Measurements from ENCODE around the gene RALGAPA2. TPM values are rescaled to one million over a fixed set of nuclear protein-coding genes. Genes with fewer than 3 reads are reported as not detected.

RALGAPA2 gene
- total RNA-seq, 1 experiment from 2014 or later, result 13.4 TPM

DNA sequence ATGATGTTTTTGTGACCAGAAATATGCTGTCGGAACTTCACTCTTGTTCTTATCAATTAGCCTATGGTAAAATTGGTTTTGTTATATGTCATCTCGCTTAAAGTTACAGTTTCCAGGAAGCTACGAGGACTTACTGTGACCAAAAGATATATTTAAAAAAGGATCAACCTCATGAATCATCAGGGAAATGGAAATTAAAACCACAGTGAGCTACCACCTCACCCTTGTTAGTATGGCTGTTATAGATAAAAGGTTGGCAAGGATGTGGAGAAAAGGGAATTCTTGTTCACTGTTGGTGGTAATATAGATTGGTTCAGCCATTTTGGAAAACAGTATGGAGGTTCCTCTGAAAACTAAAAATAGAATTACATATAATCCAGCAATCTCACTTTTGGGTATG, 358.9 kb downstream of the RALGAPA2 start:
- TF ChIP-seq, protein P1, sequence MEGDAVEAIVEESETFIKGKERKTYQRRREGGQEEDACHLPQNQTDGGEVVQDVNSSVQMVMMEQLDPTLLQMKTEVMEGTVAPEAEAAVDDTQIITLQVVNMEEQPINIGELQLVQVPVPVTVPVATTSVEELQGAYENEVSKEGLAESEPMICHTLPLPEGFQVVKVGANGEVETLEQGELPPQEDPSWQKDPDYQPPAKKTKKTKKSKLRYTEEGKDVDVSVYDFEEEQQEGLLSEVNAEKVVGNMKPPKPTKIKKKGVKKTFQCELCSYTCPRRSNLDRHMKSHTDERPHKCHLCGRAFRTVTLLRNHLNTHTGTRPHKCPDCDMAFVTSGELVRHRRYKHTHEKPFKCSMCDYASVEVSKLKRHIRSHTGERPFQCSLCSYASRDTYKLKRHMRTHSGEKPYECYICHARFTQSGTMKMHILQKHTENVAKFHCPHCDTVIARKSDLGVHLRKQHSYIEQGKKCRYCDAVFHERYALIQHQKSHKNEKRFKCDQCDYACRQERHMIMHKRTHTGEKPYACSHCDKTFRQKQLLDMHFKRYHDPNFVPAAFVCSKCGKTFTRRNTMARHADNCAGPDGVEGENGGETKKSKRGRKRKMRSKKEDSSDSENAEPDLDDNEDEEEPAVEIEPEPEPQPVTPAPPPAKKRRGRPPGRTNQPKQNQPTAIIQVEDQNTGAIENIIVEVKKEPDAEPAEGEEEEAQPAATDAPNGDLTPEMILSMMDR (IDR thresholded peaks at IDR 0.05), result no peak
- TF ChIP-seq SIN3A (IDR thresholded peaks at IDR 0.05; ENCODE audit: borderline replicate concordance, insufficient read depth, low read depth, low read length) (no peak), POLR2AphosphoS5 (IDR thresholded peaks at IDR 0.05; ENCODE audit: low read depth, low read length) (no peak), TCF7L2 (IDR thresholded peaks at IDR 0.05; ENCODE audit: low read depth, low read length) (no peak)
- TF ChIP-seq, protein P2, sequence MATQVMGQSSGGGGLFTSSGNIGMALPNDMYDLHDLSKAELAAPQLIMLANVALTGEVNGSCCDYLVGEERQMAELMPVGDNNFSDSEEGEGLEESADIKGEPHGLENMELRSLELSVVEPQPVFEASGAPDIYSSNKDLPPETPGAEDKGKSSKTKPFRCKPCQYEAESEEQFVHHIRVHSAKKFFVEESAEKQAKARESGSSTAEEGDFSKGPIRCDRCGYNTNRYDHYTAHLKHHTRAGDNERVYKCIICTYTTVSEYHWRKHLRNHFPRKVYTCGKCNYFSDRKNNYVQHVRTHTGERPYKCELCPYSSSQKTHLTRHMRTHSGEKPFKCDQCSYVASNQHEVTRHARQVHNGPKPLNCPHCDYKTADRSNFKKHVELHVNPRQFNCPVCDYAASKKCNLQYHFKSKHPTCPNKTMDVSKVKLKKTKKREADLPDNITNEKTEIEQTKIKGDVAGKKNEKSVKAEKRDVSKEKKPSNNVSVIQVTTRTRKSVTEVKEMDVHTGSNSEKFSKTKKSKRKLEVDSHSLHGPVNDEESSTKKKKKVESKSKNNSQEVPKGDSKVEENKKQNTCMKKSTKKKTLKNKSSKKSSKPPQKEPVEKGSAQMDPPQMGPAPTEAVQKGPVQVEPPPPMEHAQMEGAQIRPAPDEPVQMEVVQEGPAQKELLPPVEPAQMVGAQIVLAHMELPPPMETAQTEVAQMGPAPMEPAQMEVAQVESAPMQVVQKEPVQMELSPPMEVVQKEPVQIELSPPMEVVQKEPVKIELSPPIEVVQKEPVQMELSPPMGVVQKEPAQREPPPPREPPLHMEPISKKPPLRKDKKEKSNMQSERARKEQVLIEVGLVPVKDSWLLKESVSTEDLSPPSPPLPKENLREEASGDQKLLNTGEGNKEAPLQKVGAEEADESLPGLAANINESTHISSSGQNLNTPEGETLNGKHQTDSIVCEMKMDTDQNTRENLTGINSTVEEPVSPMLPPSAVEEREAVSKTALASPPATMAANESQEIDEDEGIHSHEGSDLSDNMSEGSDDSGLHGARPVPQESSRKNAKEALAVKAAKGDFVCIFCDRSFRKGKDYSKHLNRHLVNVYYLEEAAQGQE (IDR thresholded peaks at IDR 0.05; ENCODE audit: insufficient read depth in 1 of 2, low read depth in 2 of 2, low read length in 1 of 2), result no peak
- no peaks in the 10 kb centered on the region for H3K36me3 ChIP-seq (ENCODE audit: control insufficient read depth, insufficient read depth, low read length)
- no peaks in the 10 kb centered on the region for H3K9me3 ChIP-seq (ENCODE audit: control insufficient read depth, insufficient read depth, low read depth, low read length)
- intact Hi-C loops (cut with micrococcal nuclease; ENCODE audit: unreplicated experiment) (no loop called here), in situ Hi-C loops (cut with HindIII; ENCODE audit: low pct_unique_long_range_greater_than_20kb, low sequenced_read_pairs) (no loop called here)
- H3K4me1 ChIP-seq (ENCODE audit: control insufficient read depth, insufficient read depth, low read length), result no peaks in the 10 kb centered on the region
- no TSS peak for BruUV-seq (replicated peaks)
- no peaks in the 10 kb centered on the region for H3K27me3 ChIP-seq (ENCODE audit: control insufficient read depth, insufficient read depth, low read length)
- no peak for ATAC-seq
- CTCF ChIA-PET, result no interaction called here
- no peak overlapping the region for H3K27ac ChIP-seq (ENCODE audit: low read length)
- no peak overlapping the region for H3K4me3 ChIP-seq (ENCODE audit: low read depth in 2 of 2, low read length in 2 of 2)
- POLR2A ChIA-PET, result no interaction called here
- DNase-seq (ENCODE audit: low read depth, low spot score), result no peak

DNA sequence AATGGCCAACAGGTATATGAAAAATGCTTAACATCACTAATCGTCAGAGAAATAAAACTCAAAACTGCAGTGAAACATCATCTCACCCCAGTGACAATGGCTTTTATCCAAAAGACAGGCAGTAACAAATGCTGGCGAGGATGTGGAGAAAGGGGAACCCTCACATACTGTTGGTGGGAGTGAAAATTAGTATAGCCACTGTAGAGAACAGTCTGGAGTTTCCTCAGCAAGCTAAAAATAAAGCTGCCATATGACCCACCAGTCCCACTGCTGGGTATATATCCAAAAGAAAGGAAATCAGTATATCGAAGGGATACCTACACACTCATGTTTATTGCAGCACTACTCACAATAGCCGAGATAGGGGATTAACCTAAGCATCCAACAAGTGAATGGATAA, 368.0 kb downstream of the RALGAPA2 start:
- POLR2A ChIA-PET, result no interaction called here
- in situ Hi-C loops (cut with HindIII; ENCODE audit: low pct_unique_long_range_greater_than_20kb, low sequenced_read_pairs), result no loop called here

More for the DNA sequence above, 368.0 kb downstream of the RALGAPA2 start:
- CTCF ChIA-PET, result no interaction called here
- intact Hi-C loops (cut with micrococcal nuclease; ENCODE audit: unreplicated experiment), result no loop called here
- no peak overlapping the region for H3K27ac ChIP-seq (ENCODE audit: low read length)
- no peak overlapping the region for H3K4me3 ChIP-seq (ENCODE audit: low read depth in 2 of 2, low read length in 2 of 2)
- DNase-seq (ENCODE audit: low read depth, low spot score), result no peak
- no TSS peak for BruUV-seq (replicated peaks)
- TF ChIP-seq POLR2AphosphoS5 (IDR thresholded peaks at IDR 0.05; ENCODE audit: low read depth, low read length) (no peak), SIN3A (IDR thresholded peaks at IDR 0.05; ENCODE audit: borderline replicate concordance, insufficient read depth, low read depth, low read length) (no peak), TCF7L2 (IDR thresholded peaks at IDR 0.05; ENCODE audit: low read depth, low read length) (no peak)
- TF ChIP-seq, protein P1 (IDR thresholded peaks at IDR 0.05), result no peak
- TF ChIP-seq, protein P2 (IDR thresholded peaks at IDR 0.05; ENCODE audit: insufficient read depth in 1 of 2, low read depth in 2 of 2, low read length in 1 of 2), result no peak
- H3K9me3 ChIP-seq (ENCODE audit: control insufficient read depth, insufficient read depth, low read depth, low read length), result no peaks in the 10 kb centered on the region
- H3K4me1 ChIP-seq (ENCODE audit: control insufficient read depth, insufficient read depth, low read length), result no peaks in the 10 kb centered on the region
- no peaks in the 10 kb centered on the region for H3K36me3 ChIP-seq (ENCODE audit: control insufficient read depth, insufficient read depth, low read length)
- no peaks in the 10 kb centered on the region for H3K27me3 ChIP-seq (ENCODE audit: control insufficient read depth, insufficient read depth, low read length)
- no peak for ATAC-seq

Data from Panc1 (cell line).